ENCODE data around the gene KTN1.

KTN1 gene

GRCh38 chr14:55707365-55707804 is 127.4 kb downstream of the KTN1 start:
- Histone ChIP-seq H3K4me1 (ENCODE audit: control insufficient read depth in 1 of 2, insufficient read depth in 2 of 2, low read length in 2 of 2) (no peaks in the 10 kb centered on the region), H3K9me3 (ENCODE audit: control insufficient read depth in 1 of 2, low read length in 2 of 2) (peaks cover 0 to 5% of the 10 kb centered on the region in 2 donors), H3K27ac (ENCODE audit: low read depth, low read length) (no peak overlapping the region), H3K4me3 (ENCODE audit: low read depth in 1 of 2, low read length in 2 of 2) (no peak overlapping the region), H3K27me3 (ENCODE audit: control insufficient read depth in 1 of 2, insufficient read depth in 2 of 2, low read length in 2 of 2) (no peaks in the 10 kb centered on the region), H3K9ac (ENCODE audit: low read depth in 1 of 2, low read length in 2 of 2) (no peak overlapping the region), H3K36me3 (ENCODE audit: control insufficient read depth in 1 of 2, insufficient read depth in 2 of 2, low read length in 2 of 2) (no peaks in the 10 kb centered on the region)

GRCh38 chr14:55710506-55711041 is 130.6 kb downstream of the KTN1 start:
- no peaks in the 10 kb centered on the region for H3K27me3 ChIP-seq (ENCODE audit: control insufficient read depth in 1 of 2, insufficient read depth in 2 of 2, low read length in 2 of 2)

GRCh38 chr14:55711175-55711811 is 131.3 kb downstream of the KTN1 start:
- Histone ChIP-seq H3K9ac (ENCODE audit: low read depth in 1 of 2, low read length in 2 of 2) (no peak overlapping the region), H3K36me3 (ENCODE audit: control insufficient read depth in 1 of 2, insufficient read depth in 2 of 2, low read length in 2 of 2) (no peaks in the 10 kb centered on the region), H3K27ac (ENCODE audit: low read depth, low read length) (no peak overlapping the region), H3K9me3 (ENCODE audit: control insufficient read depth in 1 of 2, low read length in 2 of 2) (peaks cover 0 to 5% of the 10 kb centered on the region in 2 donors), H3K27me3 (ENCODE audit: control insufficient read depth in 1 of 2, insufficient read depth in 2 of 2, low read length in 2 of 2) (no peaks in the 10 kb centered on the region), H3K4me1 (ENCODE audit: control insufficient read depth in 1 of 2, insufficient read depth in 2 of 2, low read length in 2 of 2) (peaks cover 0 to 6% of the 10 kb centered on the region in 2 donors), H3K4me3 (ENCODE audit: low read depth in 1 of 2, low read length in 2 of 2) (no peak overlapping the region)

More at GRCh38 chr14:55710506-55711041, 130.6 kb downstream of the KTN1 start:
- no peak overlapping the region for H3K27ac ChIP-seq (ENCODE audit: low read depth, low read length)
- peaks cover 0 to 5% of the 10 kb centered on the region in 2 donors for H3K9me3 ChIP-seq (ENCODE audit: control insufficient read depth in 1 of 2, low read length in 2 of 2)
- no peak overlapping the region for H3K4me3 ChIP-seq (ENCODE audit: low read depth in 1 of 2, low read length in 2 of 2)
- no peak overlapping the region for H3K9ac ChIP-seq (ENCODE audit: low read depth in 1 of 2, low read length in 2 of 2)
- no peaks in the 10 kb centered on the region for H3K36me3 ChIP-seq (ENCODE audit: control insufficient read depth in 1 of 2, insufficient read depth in 2 of 2, low read length in 2 of 2)
- peaks cover 0 to 6% of the 10 kb centered on the region in 2 donors for H3K4me1 ChIP-seq (ENCODE audit: control insufficient read depth in 1 of 2, insufficient read depth in 2 of 2, low read length in 2 of 2)

GRCh38 chr14:55712491-55712890 is 132.5 kb downstream of the KTN1 start:
- H3K9ac ChIP-seq (ENCODE audit: low read depth in 1 of 2, low read length in 2 of 2): no peak overlapping the region
- H3K27me3 ChIP-seq (ENCODE audit: control insufficient read depth in 1 of 2, insufficient read depth in 2 of 2, low read length in 2 of 2): no peaks in the 10 kb centered on the region
- peaks cover 0 to 5% of the 10 kb centered on the region in 2 donors for H3K9me3 ChIP-seq (ENCODE audit: control insufficient read depth in 1 of 2, low read length in 2 of 2)
- peaks cover 0 to 6% of the 10 kb centered on the region in 2 donors for H3K4me1 ChIP-seq (ENCODE audit: control insufficient read depth in 1 of 2, insufficient read depth in 2 of 2, low read length in 2 of 2)
- no peak overlapping the region for H3K4me3 ChIP-seq (ENCODE audit: low read depth in 1 of 2, low read length in 2 of 2)
- no peak overlapping the region for H3K27ac ChIP-seq (ENCODE audit: low read depth, low read length)
- H3K36me3 ChIP-seq (ENCODE audit: control insufficient read depth in 1 of 2, insufficient read depth in 2 of 2, low read length in 2 of 2): no peaks in the 10 kb centered on the region

- H3K9me3 ChIP-seq (ENCODE audit: control insufficient read depth in 1 of 2, low read length in 2 of 2): peaks cover 0 to 5% of the 10 kb centered on the region in 2 donors
- H3K4me1 ChIP-seq (ENCODE audit: control insufficient read depth in 1 of 2, insufficient read depth in 2 of 2, low read length in 2 of 2): peaks cover 0 to 6% of the 10 kb centered on the region in 2 donors
- H3K9ac ChIP-seq (ENCODE audit: low read depth in 1 of 2, low read length in 2 of 2): no peak overlapping the region
- H3K27me3 ChIP-seq (ENCODE audit: control insufficient read depth in 1 of 2, insufficient read depth in 2 of 2, low read length in 2 of 2): no peaks in the 10 kb centered on the region
- no peaks in the 10 kb centered on the region for H3K36me3 ChIP-seq (ENCODE audit: control insufficient read depth in 1 of 2, insufficient read depth in 2 of 2, low read length in 2 of 2)
- H3K27ac ChIP-seq (ENCODE audit: low read depth, low read length): no peak overlapping the region
- H3K4me3 ChIP-seq (ENCODE audit: low read depth in 1 of 2, low read length in 2 of 2): no peak overlapping the region
Measured at GRCh38 chr14:55713486-55713885, 133.5 kb downstream of the KTN1 start.

- Histone ChIP-seq H3K9ac (ENCODE audit: low read depth in 1 of 2, low read length in 2 of 2) (no peak overlapping the region), H3K36me3 (ENCODE audit: control insufficient read depth in 1 of 2, insufficient read depth in 2 of 2, low read length in 2 of 2) (no peaks in the 10 kb centered on the region), H3K4me1 (ENCODE audit: control insufficient read depth in 1 of 2, insufficient read depth in 2 of 2, low read length in 2 of 2) (peaks cover 0 to 6% of the 10 kb centered on the region in 2 donors), H3K9me3 (ENCODE audit: control insufficient read depth in 1 of 2, low read length in 2 of 2) (peaks cover 0 to 5% of the 10 kb centered on the region in 2 donors), H3K27me3 (ENCODE audit: control insufficient read depth in 1 of 2, insufficient read depth in 2 of 2, low read length in 2 of 2) (no peaks in the 10 kb centered on the region), H3K27ac (ENCODE audit: low read depth, low read length) (no peak overlapping the region), H3K4me3 (ENCODE audit: low read depth in 1 of 2, low read length in 2 of 2) (no peak overlapping the region)
Measured at GRCh38 chr14:55715889-55716288, 135.9 kb downstream of the KTN1 start.

- no peak overlapping the region for H3K27ac ChIP-seq (ENCODE audit: low read depth, low read length)
Measured at GRCh38 chr14:55717621-55718020, 137.6 kb downstream of the KTN1 start.

GRCh38 chr14:55718551-55718950 is 138.5 kb downstream of the KTN1 start:
- Histone ChIP-seq H3K36me3 (ENCODE audit: control insufficient read depth in 1 of 2, insufficient read depth in 2 of 2, low read length in 2 of 2) (no peaks in the 10 kb centered on the region), H3K27me3 (ENCODE audit: control insufficient read depth in 1 of 2, insufficient read depth in 2 of 2, low read length in 2 of 2) (no peaks in the 10 kb centered on the region), H3K9me3 (ENCODE audit: control insufficient read depth in 1 of 2, low read length in 2 of 2) (no peaks in the 10 kb centered on the region), H3K27ac (ENCODE audit: low read depth, low read length) (no peak overlapping the region), H3K9ac (ENCODE audit: low read depth in 1 of 2, low read length in 2 of 2) (no peak overlapping the region), H3K4me1 (ENCODE audit: control insufficient read depth in 1 of 2, insufficient read depth in 2 of 2, low read length in 2 of 2) (no peaks in the 10 kb centered on the region), H3K4me3 (ENCODE audit: low read depth in 1 of 2, low read length in 2 of 2) (no peak overlapping the region)

More at GRCh38 chr14:55717621-55718020, 137.6 kb downstream of the KTN1 start:
- H3K9ac ChIP-seq (ENCODE audit: low read depth in 1 of 2, low read length in 2 of 2): no peak overlapping the region
- H3K4me1 ChIP-seq (ENCODE audit: control insufficient read depth in 1 of 2, insufficient read depth in 2 of 2, low read length in 2 of 2): peaks cover 0 to 6% of the 10 kb centered on the region in 2 donors
- H3K9me3 ChIP-seq (ENCODE audit: control insufficient read depth in 1 of 2, low read length in 2 of 2): no peaks in the 10 kb centered on the region
- H3K27me3 ChIP-seq (ENCODE audit: control insufficient read depth in 1 of 2, insufficient read depth in 2 of 2, low read length in 2 of 2): no peaks in the 10 kb centered on the region
- no peaks in the 10 kb centered on the region for H3K36me3 ChIP-seq (ENCODE audit: control insufficient read depth in 1 of 2, insufficient read depth in 2 of 2, low read length in 2 of 2)
- H3K4me3 ChIP-seq (ENCODE audit: low read depth in 1 of 2, low read length in 2 of 2): no peak overlapping the region

GRCh38 chr14:55720796-55721195 is 140.8 kb downstream of the KTN1 start:
- H3K27me3 ChIP-seq (ENCODE audit: control insufficient read depth in 1 of 2, insufficient read depth in 2 of 2, low read length in 2 of 2): no peaks in the 10 kb centered on the region
- H3K4me1 ChIP-seq (ENCODE audit: control insufficient read depth in 1 of 2, insufficient read depth in 2 of 2, low read length in 2 of 2): no peaks in the 10 kb centered on the region
- H3K27ac ChIP-seq (ENCODE audit: low read depth, low read length): no peak overlapping the region
- H3K4me3 ChIP-seq (ENCODE audit: low read depth in 1 of 2, low read length in 2 of 2): no peak overlapping the region
- no peaks in the 10 kb centered on the region for H3K36me3 ChIP-seq (ENCODE audit: control insufficient read depth in 1 of 2, insufficient read depth in 2 of 2, low read length in 2 of 2)
- H3K9me3 ChIP-seq (ENCODE audit: control insufficient read depth in 1 of 2, low read length in 2 of 2): no peaks in the 10 kb centered on the region
- H3K9ac ChIP-seq (ENCODE audit: low read depth in 1 of 2, low read length in 2 of 2): no peak overlapping the region

GRCh38 chr14:55721353-55721752 is 141.3 kb downstream of the KTN1 start:
- no peaks in the 10 kb centered on the region for H3K9me3 ChIP-seq (ENCODE audit: control insufficient read depth in 1 of 2, low read length in 2 of 2)
- H3K9ac ChIP-seq (ENCODE audit: low read depth in 1 of 2, low read length in 2 of 2): no peak overlapping the region
- no peak overlapping the region for H3K27ac ChIP-seq (ENCODE audit: low read depth, low read length)
- H3K4me1 ChIP-seq (ENCODE audit: control insufficient read depth in 1 of 2, insufficient read depth in 2 of 2, low read length in 2 of 2): no peaks in the 10 kb centered on the region
- H3K27me3 ChIP-seq (ENCODE audit: control insufficient read depth in 1 of 2, insufficient read depth in 2 of 2, low read length in 2 of 2): no peaks in the 10 kb centered on the region
- H3K36me3 ChIP-seq (ENCODE audit: control insufficient read depth in 1 of 2, insufficient read depth in 2 of 2, low read length in 2 of 2): no peaks in the 10 kb centered on the region
- no peak overlapping the region for H3K4me3 ChIP-seq (ENCODE audit: low read depth in 1 of 2, low read length in 2 of 2)

All from duodenal mucosa (tissue), 2 donors.